ENCODE results near the gene DAND5. TPM values are rescaled to one million over a fixed set of nuclear protein-coding genes. Genes with fewer than 3 reads are reported as not detected.

Gene DAND5
- polyA plus RNA-seq, 2 of the 4 experiments (the other 2 are of a cell fraction): 0.12 to 0.21 TPM

- H3K4me2 ChIP-seq: peak overlapping the region; percentile 77
- H3K4me1 ChIP-seq: peaks cover 15% of the 10 kb centered on the region
- TF ChIP-seq USF2 (IDR thresholded peaks at IDR 0.05) (no peak), FOXS1 (CRISPR knock-in tag; IDR thresholded peaks at IDR 0.05) (no peak), NFE2L2 (conservative IDR thresholded peaks at IDR 0.05; ENCODE audit: low read length) (no peak), ZFP36 (IDR thresholded peaks at IDR 0.05; ENCODE audit: borderline replicate concordance, partially characterized antibody) (no peak), MAX (IDR thresholded peaks at IDR 0.05) (no peak), CHD2 (IDR thresholded peaks at IDR 0.05; ENCODE audit: low read length, partially characterized antibody) (no peak), ZNF302 (CRISPR knock-in tag; IDR thresholded peaks at IDR 0.05) (no peak), CEBPB (IDR thresholded peaks at IDR 0.05) (no peak)
- H3K27ac ChIP-seq: peak overlapping the region; percentile 94 to 100
- DNase-seq (ENCODE audit: low read depth in 1 of 2, low spot score in 1 of 2): no peak
- no peak for FAIRE-seq
- peak overlapping the region; percentile 85 for H3K4me3 ChIP-seq
- CTCF ChIA-PET: interaction anchor here (0.6 to 2.0 kb wide), 6 partner anchors 9 to 130 kb away, joined by 3 to 9 read pairs (median 4); no protein-coding TSS in a partner anchor
- no peaks in the 10 kb centered on the region for H3K9me3 ChIP-seq
- no peak; a peak in 1 of 6 replicates for ATAC-seq
- 32% methylated on average over 16 of the region's 16 CpGs for WGBS (ENCODE audit: missing lambda C conversion rate)
- POLR2A ChIA-PET: interaction anchor here (0.6 to 1.7 kb wide), 6 partner anchors 13 to 115 kb away, joined by 3 to 5 read pairs (median 3); partner anchors contain the start of genes GCDH and SYCE2
Measured at GRCh38 chr19:12932392-12933286, 36.7 kb upstream of the DAND5 start.

GRCh38 chr19:12933287-12934072 is 35.9 kb upstream of the DAND5 start, which contains the start of gene FARSA:
Gene FARSA (minus strand): TSS chr19:12933711. CDS start chr19:12933696, 15 bp downstream.
- H3K27ac ChIP-seq: peak within 1 kb of the TSS; percentile 94 to 100
- FAIRE-seq: no peak
- TF ChIP-seq HOXB5 (CRISPR knock-in tag; IDR thresholded peaks at IDR 0.05) (0 out of 2 replicates have a peak, but pooled peaks have one; percentile 35), CEBPB (IDR thresholded peaks at IDR 0.05) (no peak), PBX3 (IDR thresholded peaks at IDR 0.05) (no peak), HOXB13 (CRISPR knock-in tag; IDR thresholded peaks at IDR 0.05; ENCODE audit: low read depth) (0 out of 2 replicates have a peak, but pooled peaks have one; percentile 23), POLR2A (IDR thresholded peaks at IDR 0.05; ENCODE audit: low read length) (peak; percentile 82), MYC (IDR thresholded peaks at IDR 0.05; ENCODE audit: borderline replicate concordance, low read length) (peak; percentile 39; the same call in 1 of the 2 replicates), JUN (IDR thresholded peaks at IDR 0.05) (peak; percentile 25 to 83; a peak in 3 of 5 replicates), KDM1A (IDR thresholded peaks at IDR 0.05; ENCODE audit: low read depth) (0 out of 2 replicates have a peak, but pooled peaks have one; percentile 12), KDM5A (IDR thresholded peaks at IDR 0.05) (peak; percentile 56), PHF8 (IDR thresholded peaks at IDR 0.05; ENCODE audit: borderline replicate concordance, low read depth) (peak; percentile 79), ZFP36 (IDR thresholded peaks at IDR 0.05; ENCODE audit: borderline replicate concordance, partially characterized antibody) (no peak), MAX (IDR thresholded peaks at IDR 0.05) (peak; percentile 86), ESRRA (IDR thresholded peaks at IDR 0.05; ENCODE audit: borderline replicate concordance, low read length) (no peak), CHD2 (IDR thresholded peaks at IDR 0.05; ENCODE audit: low read length, partially characterized antibody) (no peak), USF2 (IDR thresholded peaks at IDR 0.05) (0 out of 2 replicates have a peak, but pooled peaks have one; percentile 16), BCL3 (IDR thresholded peaks at IDR 0.05) (0 out of 3 replicates have a peak, but pooled peaks have one; percentile 71)
- peaks cover 15% of the 10 kb centered on the region for H3K4me1 ChIP-seq
- DNase-seq (ENCODE audit: low read depth in 1 of 2, low spot score in 1 of 2): peak; percentile 87 to 89
- ChIA-PET CTCF (interaction anchor here (0.6 to 2.0 kb wide), 3 partner anchors 13 to 51 kb away, joined by 3 to 9 read pairs (median 3); no protein-coding TSS in a partner anchor), POLR2A (interaction anchor here (0.6 to 1.7 kb wide), 5 partner anchors 14 to 51 kb away, joined by 3 to 5 read pairs (median 3); partner anchors contain the start of genes GCDH and SYCE2)
- H3K9me3 ChIP-seq: no peaks in the 10 kb centered on the region
- peak; percentile 86 to 87 for ATAC-seq
- WGBS (ENCODE audit: missing lambda C conversion rate): 19% methylated on average over 12 of the region's 51 CpGs
- peak within 1 kb of the TSS; percentile 77 for H3K4me2 ChIP-seq
- H3K4me3 ChIP-seq: peak within 1 kb of the TSS; percentile 85

Measured in A549 (cell line).